DMS 273 treated with DMSO at 0.1 percent for 48 hours (cell line): ENCODE measurements around the gene WWTR1.
A peak's percentile ranks its signal among the peaks of the same experiment; 100 is the strongest.

Source experiments
- DNase-seq: peaks from one replicate; lab custom pipeline; 2025; lab: John Stamatoyannopoulos, UW

Gene WWTR1

GRCh38 chr3:149496891-149497290, 160.9 kb downstream of the WWTR1 start:
- DNase-seq = no peak

DNA sequence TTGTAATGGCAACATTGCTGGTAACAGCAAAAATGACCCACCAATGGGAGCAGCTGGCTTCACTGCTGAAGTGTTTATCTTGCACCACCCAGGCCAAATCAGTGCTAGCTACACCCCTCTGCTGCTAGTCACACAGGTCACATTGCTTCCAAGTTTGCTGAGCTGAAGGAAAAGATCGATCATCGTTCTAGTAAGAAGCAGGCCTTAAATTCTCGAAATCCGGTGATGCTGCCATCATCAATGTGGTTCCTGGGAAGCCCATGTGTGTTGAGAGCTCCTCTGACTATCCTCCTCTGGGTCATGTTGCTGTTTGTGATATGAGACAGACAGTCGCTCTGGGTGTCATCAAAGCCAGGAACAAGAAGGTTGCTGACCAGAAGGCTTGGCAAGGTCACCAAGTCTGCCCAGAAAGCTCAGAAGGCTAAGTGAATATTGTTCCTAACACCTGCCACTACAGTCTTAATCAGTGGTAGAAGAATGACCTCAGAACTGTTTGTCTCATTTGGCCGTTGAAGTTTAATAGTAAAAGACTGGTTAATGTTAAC, 162.2 kb downstream of the WWTR1 start:
- no peak for DNase-seq

GRCh38 chr3:149494759-149495580, 162.9 kb downstream of the WWTR1 start:
- DNase-seq = no peak

DNA sequence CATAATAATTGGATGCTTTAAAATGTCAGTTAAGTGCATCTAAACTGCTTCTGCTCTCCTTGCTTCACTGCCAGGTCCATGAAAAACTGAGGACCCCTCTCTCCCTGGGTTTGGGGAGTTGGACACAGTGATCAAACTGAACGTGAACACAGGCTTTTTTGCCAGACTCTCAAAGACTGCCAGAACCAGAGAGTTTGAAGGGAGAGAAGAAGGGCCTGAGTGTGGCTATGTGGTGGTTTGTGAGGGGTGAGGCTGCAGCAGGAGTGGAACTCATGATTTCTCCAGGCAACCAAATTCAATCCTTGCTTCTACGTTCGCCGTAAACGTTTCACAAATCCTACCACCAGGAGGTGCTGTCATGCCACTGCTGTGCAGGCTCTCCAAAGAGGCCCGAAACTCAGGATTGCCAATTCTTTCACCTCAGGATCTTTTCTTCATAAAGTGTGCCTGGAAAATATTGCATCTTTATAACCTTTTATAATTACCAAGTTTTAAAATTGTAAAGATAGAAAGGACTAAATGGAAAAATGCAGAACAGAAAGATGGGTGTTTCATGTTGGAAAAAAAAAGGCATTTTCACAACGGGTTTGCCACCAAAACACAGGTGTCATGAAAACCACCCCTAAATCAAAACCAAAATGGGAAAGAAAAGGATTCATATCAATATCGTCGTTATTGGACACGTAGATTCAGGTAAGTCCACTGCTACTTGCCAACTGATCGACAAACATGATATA, 163.6 kb downstream of the WWTR1 start:
- peak; percentile 28 for DNase-seq

DNA sequence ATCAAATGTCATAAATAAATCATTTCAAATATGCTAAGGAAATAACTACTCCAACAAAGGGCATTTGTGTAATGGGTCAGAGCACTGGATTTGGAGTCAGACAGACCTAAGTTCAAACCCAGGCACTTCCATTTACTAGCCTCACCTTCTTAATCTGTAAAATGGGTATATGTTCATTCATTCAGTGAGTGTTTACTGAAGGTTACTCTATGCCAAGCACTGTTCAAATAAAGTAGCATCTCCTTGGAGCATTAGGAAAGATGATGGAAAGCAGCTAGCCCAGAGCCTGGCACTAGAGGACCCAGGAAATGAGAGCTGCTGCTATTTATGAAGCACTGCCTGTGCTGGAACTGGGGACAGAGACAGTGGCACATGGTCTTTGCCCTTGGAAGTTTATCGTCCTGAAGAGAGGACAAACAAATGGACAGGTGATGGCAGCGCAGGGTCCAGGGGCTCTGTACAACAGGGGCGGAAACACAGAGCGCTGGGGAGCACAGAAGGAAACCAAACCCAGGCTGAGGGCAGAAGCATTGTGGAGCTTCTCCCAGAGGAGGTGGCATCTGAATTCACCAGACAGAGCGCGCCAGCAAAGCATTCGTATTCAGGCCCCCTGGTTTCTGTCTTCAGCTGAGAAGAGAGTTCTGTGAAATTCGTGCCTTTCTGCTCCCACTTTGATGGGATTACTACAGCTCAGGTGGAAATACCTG, 164.4 kb downstream of the WWTR1 start:
- no peak for DNase-seq

DNA sequence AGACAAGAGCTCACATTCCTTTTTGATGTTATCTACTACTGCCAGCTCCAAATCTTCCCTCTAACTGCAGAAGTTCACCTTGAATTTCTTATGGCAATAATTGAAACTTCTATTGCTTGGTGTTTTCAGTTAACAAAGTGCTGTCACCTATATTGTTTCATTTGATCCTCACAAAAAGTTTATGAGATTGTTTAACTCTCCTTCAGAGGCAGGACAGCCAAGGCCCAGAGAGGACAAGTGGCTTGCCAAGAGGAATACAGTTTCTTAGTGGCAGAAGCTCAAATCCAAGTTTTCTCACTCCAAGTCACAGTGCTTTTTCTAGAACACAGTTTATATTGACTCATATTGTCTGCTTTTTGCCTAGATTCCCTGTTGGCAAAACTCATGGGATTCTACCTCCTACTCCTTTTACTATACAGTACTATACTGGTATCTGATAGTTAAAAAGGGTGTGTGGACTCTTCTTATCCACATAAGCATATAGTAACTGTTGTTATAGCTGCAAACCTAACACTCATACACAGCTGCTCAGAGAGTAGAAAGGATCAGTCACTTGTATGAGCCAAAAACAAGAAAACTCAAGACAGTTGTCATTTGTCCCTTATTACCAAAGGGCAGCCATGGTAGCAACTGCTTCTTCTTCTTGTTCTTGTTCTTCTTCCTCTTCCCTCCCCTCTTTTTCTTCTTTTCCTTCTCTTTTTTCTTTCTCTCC, 167.4 kb downstream of the WWTR1 start:
- no peak for DNase-seq

DNA sequence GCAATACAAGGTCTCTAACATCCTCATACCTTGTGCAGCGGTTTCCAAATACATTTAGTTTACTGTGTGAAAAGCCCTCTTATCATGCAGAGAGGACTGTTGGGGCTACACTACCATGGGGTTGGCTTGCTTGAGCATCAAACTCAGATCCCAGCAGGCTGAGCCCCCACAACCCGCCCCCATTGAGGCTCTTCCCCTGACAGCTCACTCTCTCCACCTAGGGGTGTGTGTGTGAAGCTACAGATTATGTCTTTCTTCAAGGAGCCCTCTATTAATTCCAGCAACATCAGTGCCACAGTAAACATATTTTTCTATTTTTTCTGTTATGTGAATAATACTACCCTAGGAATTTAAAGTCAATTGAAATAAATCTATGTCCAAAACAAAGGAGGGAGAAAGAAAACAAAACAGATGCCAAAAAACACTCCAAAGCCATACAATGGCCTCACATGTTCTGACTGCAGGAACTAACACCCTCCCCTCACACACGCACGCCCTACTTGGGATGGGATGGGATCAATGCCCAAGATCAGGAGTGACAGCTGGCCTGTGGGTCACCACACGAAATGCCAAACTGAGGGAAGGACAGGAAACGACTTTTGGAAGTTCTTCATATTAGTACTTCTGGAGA, 168.7 kb downstream of the WWTR1 start:
- no peak for DNase-seq

DNA sequence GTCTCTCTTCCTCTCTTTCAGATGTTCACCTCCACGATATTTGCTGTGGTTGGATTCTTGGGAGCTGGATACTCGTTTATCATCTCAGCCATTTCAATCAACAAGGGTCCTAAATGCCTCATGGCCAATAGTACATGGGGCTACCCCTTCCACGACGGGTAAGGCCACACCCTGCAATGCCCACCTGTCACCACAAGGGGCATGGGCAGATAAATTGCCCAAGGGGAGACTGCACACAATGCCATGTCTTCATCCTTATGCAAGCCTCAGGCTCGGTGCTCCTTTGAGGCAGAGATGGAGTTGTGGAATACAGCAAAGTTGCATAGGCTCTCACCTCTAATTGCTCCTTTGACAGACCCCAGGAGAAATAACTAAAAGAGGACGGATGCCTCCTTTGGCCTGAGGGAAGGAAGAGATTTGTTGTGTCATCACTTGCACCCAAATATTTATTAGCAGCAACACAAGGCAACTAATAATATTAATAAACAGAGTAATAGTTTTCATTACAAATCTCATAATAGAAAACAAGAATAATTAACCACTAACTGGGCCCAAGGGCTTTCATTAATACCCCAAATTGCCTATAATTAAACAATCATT, 170.1 kb downstream of the WWTR1 start:
- peak; percentile 9 for DNase-seq

GRCh38 chr3:149486726-149487125, 171.1 kb downstream of the WWTR1 start:
- no peak for DNase-seq

DNA sequence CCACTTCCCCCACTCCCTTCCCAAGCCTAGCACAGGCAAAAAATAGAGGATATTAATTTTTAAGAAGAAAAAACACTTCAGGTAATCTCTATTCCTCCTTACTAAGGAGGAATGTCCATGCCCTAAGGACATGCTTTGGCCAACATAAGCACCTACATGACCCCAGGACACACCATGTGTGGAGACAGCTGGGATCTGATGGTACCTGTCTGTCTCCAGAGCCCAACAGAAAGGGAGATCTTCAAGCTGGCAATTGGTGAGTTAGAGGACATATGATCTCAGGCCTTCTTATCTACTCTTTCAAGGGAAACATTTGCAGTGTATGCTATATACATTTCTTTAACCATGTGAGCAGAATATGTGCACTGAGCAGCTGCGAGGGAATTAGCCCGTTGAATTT, 176.3 kb downstream of the WWTR1 start:
- no peak for DNase-seq

DNA sequence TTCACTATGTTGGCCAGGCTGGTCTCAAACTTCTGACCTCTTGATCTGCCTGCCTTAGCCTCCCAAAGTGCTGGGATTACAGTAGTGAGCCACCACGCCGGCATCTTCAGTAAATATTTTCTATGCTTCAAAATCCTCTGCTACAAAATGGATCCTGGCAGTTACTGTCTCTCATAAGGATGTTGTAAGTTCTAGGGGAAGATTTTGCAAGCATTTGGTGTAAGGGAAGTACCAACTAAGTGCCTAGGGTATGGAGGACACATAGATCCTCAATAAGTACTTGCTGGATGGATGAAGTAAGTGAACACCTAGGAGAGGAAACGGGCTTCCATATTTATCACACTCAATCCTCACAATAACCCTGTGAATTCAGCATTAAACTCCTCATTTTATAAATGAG, 176.8 kb downstream of the WWTR1 start:
- DNase-seq = no peak

- peak; percentile 18 for DNase-seq
Observed at GRCh38 chr3:149480326-149481017, 177.4 kb downstream of the WWTR1 start.

GRCh38 chr3:149479621-149480325, 178.1 kb downstream of the WWTR1 start:
- DNase-seq = no peak

- DNase-seq = no peak
Observed at GRCh38 chr3:149476225-149476624, 181.6 kb downstream of the WWTR1 start.

- DNase-seq = no peak
Observed at GRCh38 chr3:149475451-149476060, 182.3 kb downstream of the WWTR1 start.

DNA sequence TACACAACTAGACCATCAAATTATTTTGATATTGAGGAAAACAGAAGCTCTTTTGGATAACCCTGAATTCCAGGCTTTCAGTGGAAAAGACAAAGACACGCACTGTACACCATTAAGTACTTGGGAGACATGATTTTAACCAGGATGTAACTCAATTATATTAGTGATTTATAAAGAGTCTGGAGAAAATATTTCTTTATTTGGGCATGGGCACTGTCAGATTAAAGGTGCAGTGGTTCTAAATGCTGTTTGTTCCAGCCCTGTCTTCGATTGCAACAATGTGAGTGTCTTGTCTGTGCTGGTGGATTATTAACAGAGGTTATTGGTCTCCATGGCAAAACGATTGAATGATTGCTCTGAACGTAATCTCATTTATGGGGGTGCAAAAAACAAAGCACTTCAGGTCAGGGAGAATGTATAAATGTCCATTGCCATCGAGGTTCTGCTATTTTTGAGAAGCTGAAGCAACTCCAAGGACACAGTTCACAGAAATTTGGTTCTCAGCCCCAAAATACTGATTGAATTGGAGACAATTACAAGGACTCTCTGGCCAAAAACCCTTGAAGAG, 183.5 kb downstream of the WWTR1 start, which contains the start of gene TM4SF4:
Gene TM4SF4 (plus strand): TSS at position 448 of the 568 bp plus-strand sequence. CDS start 181 bp downstream, outside the sequence.
- no peak for DNase-seq

DNA sequence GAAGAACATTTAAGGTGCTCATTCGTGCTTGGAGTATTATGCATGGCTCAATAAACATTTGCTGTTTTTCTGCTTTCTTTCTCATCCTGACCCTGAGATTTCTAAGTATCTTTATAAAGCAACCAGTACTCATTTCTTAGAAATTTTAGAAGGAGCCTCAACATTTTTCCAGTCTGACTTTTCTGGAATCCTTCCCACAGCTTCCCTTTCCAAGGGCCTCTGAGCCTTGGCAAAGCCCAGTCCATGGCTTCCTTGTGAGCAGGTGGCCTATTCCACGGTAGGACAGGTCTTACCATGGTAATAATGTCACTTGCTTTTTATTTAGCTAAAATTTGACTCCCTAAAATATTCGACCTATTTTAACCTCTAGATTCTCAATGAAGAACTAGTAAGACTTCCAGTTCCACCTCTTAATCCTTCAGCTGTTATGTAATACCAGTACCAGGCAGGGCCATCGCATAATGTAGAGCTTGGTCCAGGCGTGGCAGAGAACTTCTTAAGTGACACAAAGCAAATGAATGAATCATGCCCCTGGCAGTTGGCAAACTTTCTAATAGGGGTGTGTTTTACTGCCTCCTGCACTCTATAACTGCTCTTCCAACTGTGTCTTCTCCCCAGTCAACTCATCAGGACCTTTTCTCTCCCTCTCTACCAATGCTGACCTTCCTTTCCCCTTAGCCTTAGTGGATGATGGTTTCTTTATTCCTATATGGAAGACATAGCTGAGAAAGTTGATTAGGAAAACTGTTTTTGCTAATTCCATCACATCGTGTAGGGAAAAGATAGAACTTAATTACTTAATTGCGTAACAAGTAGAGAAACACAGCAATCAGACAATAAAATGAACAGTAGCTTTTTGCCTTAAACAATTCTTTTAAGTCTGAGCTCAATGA, 184.2 kb downstream of the WWTR1 start:
- DNase-seq = no peak
